Tibial nerve (tissue), 4 donors: Measurements from ENCODE around the gene PAEP.

ENCODE experiments used
- CTCF ChIP-seq, 5 experiments: fragments of 200-600 bp in 3 of 5; fragments of 450-650 bp in 2 of 5; sonication (generic) in 3 of 5; IDR thresholded peaks; one replicate each; pipeline ENCODE4 v1.5.1; 2016 to 2019; ENCODE audit warnings: antibody characterized with exemption in 5 of 5, mild to moderate bottlenecking in 3 of 5, moderate library complexity in 2 of 5
- EP300 ChIP-seq, 2 donors: sonication (generic); formaldehyde crosslinking; IDR thresholded peaks; one replicate each; pipeline ENCODE4 v1.6.1; 2017; ENCODE audit warnings: antibody characterized with exemption in 2 of 2, mild to moderate bottlenecking in 1 of 2
- POLR2A ChIP-seq, 2 donors: fragments of 450-650 bp; IDR thresholded peaks; one replicate each; pipeline ENCODE4 v1.6.1; 2017; ENCODE audit warnings: antibody characterized with exemption in 2 of 2, mild to moderate bottlenecking in 2 of 2, moderate library complexity in 2 of 2

GRCh38 chr9:135574943-135575342 is 13.4 kb downstream of the PAEP start:
- TF ChIP-seq CTCF (IDR thresholded peaks at IDR 0.05) (no peak), POLR2A (IDR thresholded peaks at IDR 0.05) (no peak), EP300 (IDR thresholded peaks at IDR 0.05) (no peak)
